RWPE1 (cell line): ENCODE data around the gene ZIC1.

Source experiments
- CTCF ChIA-PET: fragments of 350-600 bp; sonication (Branson Sonifier 250); formaldehyde crosslinking; extraction: SDS; loops from one replicate; lab custom pipeline; 2021; lab: Yijun Ruan, JAX
- POLR2A ChIA-PET: fragments of 400-600 bp; formaldehyde crosslinking; extraction: SDS; loops from one replicate; lab custom pipeline; 2020; ENCODE audit warnings: antibody characterized with exemption; ENCODE audit not compliant: low non-redundant PET; lab: Yijun Ruan, JAX
- DNase-seq: peaks from one replicate; pipeline ENCODE4 v3.0.0; 2012; ENCODE audit warnings: low spot score
- H3K27ac ChIP-seq: fragments of 450-650 bp; 2 replicates; pipeline ENCODE4 v1.5.1; 2017
- CTCF ChIP-seq: fragments of 450-650 bp; conservative IDR thresholded peaks from 2 replicates; pipeline ENCODE4 v1.5.1; 2017; ENCODE audit warnings: low read depth, mild to moderate bottlenecking

The ZIC1 gene

GRCh38 chr3:147424581-147425387, 15.6 kb downstream of the ZIC1 start:
- no peak for DNase-seq
- ChIA-PET CTCF (no interaction called here), POLR2A (no interaction called here)
- TF ChIP-seq CTCF: no peak
- H3K27ac ChIP-seq: no peak overlapping the region

- ChIA-PET CTCF (no interaction called here), POLR2A (no interaction called here)
- TF ChIP-seq CTCF: no peak
These were observed 16.3 kb downstream of the ZIC1 start for GRCh38 chr3:147425388-147425850.

GRCh38 chr3:147426931-147427330, 17.8 kb downstream of the ZIC1 start:
- H3K27ac ChIP-seq: no peak overlapping the region
- no peak for TF ChIP-seq CTCF
- CTCF ChIA-PET: no interaction called here
- DNase-seq: no peak
- POLR2A ChIA-PET: no interaction called here

More at GRCh38 chr3:147425388-147425850, 16.3 kb downstream of the ZIC1 start:
- no peak for DNase-seq
- no peak overlapping the region for H3K27ac ChIP-seq

GRCh38 chr3:147427746-147428145, 18.6 kb downstream of the ZIC1 start:
- H3K27ac ChIP-seq: no peak overlapping the region
- POLR2A ChIA-PET: no interaction called here
- no peak for DNase-seq
- TF ChIP-seq CTCF: no peak
- CTCF ChIA-PET: interaction anchor here (0.5 to 0.7 kb wide), 2 partner anchors 80 to 1489 kb away, joined by 3 read pairs; no protein-coding TSS in a partner anchor

- no peak for TF ChIP-seq CTCF
- ChIA-PET CTCF (interaction anchor here (0.5 to 0.7 kb wide), 3 partner anchors 53 to 1488 kb away, joined by 3 to 7 read pairs (median 3); no protein-coding TSS in a partner anchor), POLR2A (no interaction called here)
- no peak for DNase-seq
- H3K27ac ChIP-seq: no peak overlapping the region
These were observed 19.2 kb downstream of the ZIC1 start for GRCh38 chr3:147428326-147428725.

GRCh38 chr3:147428754-147429153, 19.6 kb downstream of the ZIC1 start:
- CTCF ChIA-PET: interaction anchor here (0.7 kb wide), 1 partner anchor 52 kb away, joined by 7 read pairs; no protein-coding TSS in a partner anchor
- H3K27ac ChIP-seq: no peak overlapping the region
- no peak for TF ChIP-seq CTCF
- POLR2A ChIA-PET: no interaction called here
- no peak for DNase-seq
